HG03378 (cell line): ENCODE measurements around the gene KPNA4.
"Not testable (repeated sequence)": the region's sequence is repeated elsewhere in the genome, so short reads cannot be mapped to it uniquely, and the experiment has no call there.

Source experiments
- ATAC-seq: cut with Tn5 transposase; IDR thresholded peaks from one replicate; pipeline ENCODE4 v1.9.1; 2021; ENCODE audit warnings: mild to moderate bottlenecking, moderate library complexity; ENCODE audit not compliant: unreplicated experiment

Gene KPNA4

DNA sequence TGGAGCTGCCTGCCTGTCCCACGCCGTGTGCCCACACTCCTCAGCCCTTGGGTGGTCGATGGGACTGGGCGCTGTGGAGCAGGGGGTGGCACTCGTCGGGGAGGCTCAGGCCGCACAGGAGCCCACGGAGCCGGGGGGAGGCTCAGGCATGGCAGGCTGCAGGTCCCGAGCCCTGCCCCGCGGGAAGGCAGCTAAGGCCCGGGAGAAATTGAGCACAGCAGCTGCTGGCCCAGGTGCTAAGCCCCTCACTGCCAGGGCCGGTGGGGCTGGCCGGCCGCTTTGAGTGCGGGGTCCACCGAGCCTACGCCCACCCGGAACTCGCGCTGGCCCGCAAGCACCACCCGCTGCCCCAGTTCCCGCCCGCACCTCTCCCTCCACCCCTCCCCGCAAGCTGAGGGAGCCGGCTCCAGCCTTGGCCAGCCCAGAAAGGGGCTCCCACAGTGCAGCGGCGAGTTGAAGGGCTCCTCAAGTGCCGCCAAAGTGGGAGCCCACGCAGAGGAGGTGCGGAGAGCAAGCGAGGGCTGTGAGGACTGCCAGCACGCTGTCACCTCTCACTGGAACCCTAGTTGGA, 8.7 kb upstream of the KPNA4 start:
- not testable (repeated sequence) for ATAC-seq

- ATAC-seq = no peak
These were observed 4.7 kb upstream of the KPNA4 start for GRCh38 chr3:160569894-160570652.

DNA sequence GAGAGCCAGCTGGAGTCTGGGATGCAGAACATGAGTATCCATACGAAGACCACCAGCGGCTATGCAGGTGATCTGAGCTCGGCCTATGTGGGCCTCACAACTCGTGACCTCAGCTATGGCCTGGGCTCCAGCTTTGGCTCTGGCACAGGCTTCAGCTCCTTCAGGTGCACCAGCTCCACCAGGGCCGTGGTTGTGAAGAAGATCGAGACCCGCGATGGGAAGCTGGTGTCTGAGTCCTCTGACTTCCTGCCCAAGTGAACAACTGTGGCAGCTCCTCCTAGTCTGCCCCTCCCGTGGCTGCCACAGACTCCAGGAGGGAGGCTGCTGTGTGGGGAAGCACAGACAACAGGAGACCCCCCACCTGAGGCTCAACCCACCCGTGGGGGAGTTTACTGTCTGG, 3.6 kb upstream of the KPNA4 start:
- no peak for ATAC-seq

DNA sequence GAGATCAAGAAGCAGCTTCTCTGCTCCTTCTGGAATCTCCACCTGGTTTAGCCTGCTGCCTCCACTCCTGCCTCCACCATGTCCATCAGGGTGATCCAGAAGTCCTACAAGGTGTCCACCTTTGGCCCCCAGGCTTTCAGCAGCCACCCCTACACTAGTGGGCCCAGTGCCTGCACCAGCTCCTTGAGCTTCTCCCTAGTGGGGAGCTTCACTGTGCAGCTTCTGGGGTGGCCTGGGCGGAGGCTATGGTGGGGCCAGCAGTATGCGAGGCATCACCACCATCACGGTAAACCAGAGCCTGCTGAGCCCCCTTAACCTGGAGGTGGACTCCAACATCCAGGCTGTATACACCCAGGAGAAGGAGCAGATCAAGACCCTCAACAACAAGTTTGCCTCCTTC, 2.4 kb upstream of the KPNA4 start:
- ATAC-seq = no peak

- ATAC-seq = no peak
These were observed 1.1 kb upstream of the KPNA4 start for GRCh38 chr3:160566499-160566898.

DNA sequence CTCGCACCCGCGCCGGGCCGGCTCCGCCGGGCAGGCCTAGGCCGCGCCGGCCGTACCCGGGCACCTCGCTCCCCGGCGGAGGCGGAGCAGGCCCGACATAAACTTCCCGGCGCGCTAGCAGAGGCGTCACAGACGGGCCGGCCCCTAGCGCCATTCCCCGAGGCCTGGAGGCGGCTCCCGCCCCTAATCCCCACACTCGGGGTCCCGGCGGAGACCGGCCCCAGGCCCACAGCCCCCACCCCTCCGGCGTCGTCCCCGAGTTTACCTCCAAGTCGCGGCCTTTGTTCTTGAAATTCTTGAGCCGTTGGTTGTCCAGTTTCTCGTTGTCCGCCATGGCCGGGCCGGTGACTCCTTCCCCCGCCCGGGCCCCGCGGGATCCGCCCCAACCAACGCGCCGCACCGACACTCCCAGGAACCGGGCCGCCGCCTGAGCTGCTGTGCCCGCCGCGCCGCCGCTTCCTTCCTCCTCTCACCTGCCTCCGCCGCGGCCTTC, 376 bp downstream of the KPNA4 start:
- ATAC-seq = peak; percentile 36

- no peak for ATAC-seq
These were observed 986 bp downstream of the KPNA4 start for GRCh38 chr3:160564258-160564911.

DNA sequence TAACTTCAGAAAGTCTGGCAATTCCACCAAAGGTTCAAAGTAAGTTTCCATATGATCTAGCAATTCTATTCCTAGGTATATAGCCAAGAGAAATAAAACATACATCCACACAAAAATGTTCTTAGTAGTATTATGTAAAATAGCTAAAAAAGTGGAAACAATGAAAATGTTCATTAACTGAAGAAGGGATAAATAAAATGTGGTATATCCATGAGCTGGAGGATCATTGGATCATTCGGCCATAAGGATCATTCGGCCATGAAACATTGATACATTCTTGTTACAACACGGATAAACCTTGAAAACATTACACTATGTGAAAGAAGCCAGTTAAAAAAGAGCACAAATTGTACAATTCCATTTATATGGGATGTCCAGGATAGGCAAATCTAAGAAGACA, 2.4 kb downstream of the KPNA4 start:
- no peak for ATAC-seq

GRCh38 chr3:160557571-160557970, 7.8 kb downstream of the KPNA4 start:
- ATAC-seq = no peak

GRCh38 chr3:160556141-160556540, 9.2 kb downstream of the KPNA4 start:
- ATAC-seq = no peak

GRCh38 chr3:160554980-160555379, 10.4 kb downstream of the KPNA4 start:
- no peak for ATAC-seq

DNA sequence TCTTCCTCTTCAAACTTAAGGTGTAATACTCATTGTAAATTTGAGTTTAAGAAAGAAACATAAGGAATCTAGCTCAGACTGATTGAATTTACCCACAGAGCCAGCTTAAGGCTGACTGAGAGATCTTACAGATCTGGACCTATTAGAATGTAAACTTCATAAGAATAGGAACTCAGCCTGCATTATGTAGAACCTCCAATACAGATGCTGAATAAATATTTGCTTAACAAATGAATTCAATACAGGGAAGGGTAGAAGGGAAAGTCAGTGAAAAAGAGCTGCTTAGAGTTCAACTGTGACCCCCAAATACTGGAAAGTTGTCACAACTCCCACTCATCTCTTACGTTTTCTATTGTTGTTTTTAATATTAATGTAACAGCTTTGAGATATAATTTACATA, 11.5 kb downstream of the KPNA4 start:
- ATAC-seq = no peak

DNA sequence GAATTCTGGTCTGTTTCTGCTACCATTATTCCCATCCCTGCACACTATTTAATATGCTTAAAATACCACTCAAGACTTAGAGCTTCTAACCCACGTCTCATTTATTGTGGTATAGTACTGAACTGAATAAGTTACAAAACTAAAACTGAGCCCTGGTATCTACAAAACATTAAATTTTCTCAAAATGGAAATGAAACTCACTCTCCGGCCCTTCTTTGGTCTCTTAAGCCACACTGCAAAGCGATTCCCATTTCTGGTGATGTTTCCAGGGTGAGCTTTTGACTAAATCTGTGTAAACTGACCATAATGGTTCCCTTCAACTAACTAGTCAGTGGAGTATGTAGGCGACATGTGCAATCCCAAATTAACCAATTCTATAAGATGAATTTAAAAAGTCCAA, 18.6 kb downstream of the KPNA4 start:
- no peak for ATAC-seq

DNA sequence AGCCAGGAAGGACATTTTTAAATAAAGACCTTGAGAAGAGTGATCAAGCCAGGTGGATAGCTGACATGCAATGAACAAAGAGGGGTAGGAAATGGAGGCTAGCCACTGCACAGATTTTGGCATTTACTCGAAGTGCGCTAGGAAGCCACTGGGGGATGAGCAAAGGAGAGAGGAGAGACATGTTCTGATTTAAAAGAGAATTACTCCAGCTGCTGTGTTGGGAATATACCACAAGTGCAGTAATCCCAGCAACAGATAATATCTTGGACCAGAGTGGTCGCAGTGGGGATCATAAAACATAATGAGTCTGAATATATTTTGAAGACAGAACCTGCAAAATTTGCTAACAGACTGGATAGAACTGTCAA, 19.9 kb downstream of the KPNA4 start:
- no peak for ATAC-seq

DNA sequence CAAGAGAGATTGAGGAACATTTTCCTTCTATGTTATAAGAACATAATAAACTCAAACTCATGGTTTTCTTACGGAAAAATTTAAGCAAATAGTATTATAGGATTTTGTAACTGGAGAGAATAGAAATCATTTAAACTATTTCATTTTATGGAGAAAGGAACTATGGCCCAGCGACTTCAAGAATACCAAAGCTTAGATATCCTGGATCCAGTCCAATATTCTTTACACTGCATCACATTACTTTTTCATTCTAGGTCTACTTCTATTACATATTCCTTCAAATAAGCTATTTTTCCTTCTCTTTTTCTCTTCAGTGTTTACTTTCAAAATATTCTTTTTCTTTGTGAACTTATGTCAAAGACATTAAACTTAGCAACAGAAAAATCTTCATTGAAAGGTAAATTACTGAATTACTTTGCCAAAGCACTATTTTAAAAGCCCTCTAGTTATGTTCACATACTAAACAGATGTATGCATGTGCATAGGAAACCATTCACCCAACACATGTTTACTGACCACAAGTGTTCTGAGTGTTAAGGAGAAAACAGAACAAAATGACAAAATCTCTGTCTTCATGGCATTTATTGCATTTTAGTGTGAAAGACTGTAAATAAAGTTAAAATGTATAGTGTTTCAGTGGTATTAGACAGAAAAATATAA, 20.4 kb downstream of the KPNA4 start:
- no peak for ATAC-seq

DNA sequence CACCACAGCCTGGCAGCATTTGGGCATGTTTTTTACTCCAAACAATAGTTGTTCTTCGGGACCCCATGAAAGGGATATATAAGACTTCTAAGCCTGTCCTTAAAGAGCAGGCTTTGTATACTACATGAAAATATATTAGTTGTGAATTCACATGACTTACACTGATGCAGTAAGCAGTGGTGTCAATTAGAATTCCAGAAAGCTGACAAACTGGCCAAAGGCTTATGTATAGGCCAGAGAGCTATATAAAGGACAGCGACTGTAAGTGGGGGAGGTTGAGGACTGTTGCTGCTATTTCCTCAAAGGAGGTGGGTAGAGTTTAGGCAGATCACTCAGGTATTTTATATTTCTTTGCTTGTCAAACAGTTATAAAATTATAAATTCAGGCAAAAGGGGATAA, 24.8 kb downstream of the KPNA4 start:
- ATAC-seq = no peak

- no peak for ATAC-seq
These were observed 26.5 kb downstream of the KPNA4 start for GRCh38 chr3:160538895-160539294.

DNA sequence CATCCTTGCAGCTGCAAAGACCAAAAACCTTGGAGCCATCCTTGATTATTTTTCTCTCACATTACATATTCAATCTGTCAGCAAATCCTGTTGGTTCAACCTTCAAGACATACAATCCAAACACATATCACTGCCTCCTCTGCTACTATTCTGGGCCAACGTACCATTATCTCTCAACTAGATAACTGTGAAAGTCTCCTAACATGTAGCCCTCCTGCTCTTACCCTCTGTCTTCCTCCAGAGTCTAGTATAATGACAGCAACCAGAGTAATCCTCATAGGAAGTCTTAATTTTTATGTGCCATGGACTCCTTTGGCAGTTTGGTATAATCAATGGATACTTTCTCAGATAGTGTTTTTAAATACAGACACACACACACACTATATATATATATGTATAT, 27.6 kb downstream of the KPNA4 start:
- no peak for ATAC-seq

DNA sequence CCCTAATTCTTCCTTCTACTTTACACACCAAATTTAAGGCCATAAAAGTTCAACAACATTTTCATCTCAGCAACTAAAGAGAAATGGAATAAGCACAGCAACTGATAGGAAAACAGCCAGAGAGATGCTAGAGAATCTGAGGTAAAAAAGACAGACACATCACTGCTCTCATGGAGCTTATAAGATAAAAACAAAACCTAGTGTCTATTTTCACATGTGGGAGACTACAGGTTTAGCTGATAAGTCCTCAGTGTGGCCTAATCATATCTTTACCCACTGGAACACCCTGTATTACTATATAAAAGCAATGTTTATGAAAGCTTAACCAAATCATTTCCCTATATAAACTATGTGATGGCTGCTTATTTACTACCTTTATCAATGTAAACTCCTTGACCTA, 33.0 kb downstream of the KPNA4 start:
- ATAC-seq = no peak

DNA sequence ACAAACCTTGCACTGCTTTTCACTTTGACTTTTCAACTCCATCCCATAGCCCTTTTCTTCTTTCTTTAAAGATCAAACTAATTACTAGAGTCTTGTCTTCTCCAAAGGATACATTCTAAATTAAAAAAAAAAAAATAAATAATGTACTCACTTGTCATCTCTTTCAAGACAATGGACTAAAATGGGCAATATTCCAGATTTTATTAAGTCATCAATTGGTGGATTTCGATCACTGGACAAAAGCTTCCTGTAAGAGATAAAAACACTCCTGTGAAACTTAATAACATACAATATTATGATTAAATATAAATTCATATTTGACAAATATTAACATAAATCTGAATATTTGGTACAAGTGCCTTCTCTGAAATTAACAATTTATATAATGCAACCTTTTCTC, 34.1 kb downstream of the KPNA4 start:
- ATAC-seq = no peak

- not testable (repeated sequence) for ATAC-seq
These were observed 49.0 kb downstream of the KPNA4 start for GRCh38 chr3:160516391-160516790.

DNA sequence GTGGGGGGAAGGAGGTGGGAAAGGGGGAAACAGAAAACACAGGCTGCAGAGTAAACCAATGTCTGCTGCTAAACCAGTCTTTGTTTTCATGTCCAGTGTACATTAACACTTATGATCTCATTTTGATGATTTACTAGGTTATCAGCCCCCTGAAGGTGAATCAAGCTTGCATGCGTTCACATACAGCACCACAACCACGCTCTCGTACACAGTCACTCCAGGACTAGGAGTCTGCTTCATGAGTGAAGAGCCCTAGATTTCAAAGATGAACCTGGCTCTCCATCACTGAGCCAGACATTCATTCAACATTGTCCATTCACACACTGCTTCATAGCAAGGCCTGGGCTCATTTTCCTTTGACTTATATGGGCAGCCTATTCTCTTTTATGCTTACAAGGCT, 64.0 kb downstream of the KPNA4 start:
- no peak for ATAC-seq
